Mesothelial cell of epicardium (in vitro differentiated cells): Measurements from ENCODE around the gene LRRC15. TPM values are rescaled to one million over a fixed set of nuclear protein-coding genes. Genes with fewer than 3 reads are reported as not detected.
A peak's percentile ranks its signal among the peaks of the same experiment; 100 is the strongest.

ENCODE experiments used
- DNase-seq, 2 experiments: peaks; one replicate each; pipeline ENCODE4 v3.0.0; 2021; ENCODE audit warnings: low spot score in 2 of 2; ENCODE audit not compliant: unreplicated experiment in 2 of 2
- H3K27ac Mint-ChIP-seq: 2 replicates; pipeline ENCODE4 v1.8.0; 2021; ENCODE audit warnings: mixed read lengths
- H3K27me3 Mint-ChIP-seq: 2 replicates; pipeline ENCODE4 v1.8.0; 2021; ENCODE audit warnings: low read depth, mixed read lengths
- H3K36me3 Mint-ChIP-seq: 2 replicates; pipeline ENCODE4 v1.8.0; 2021; ENCODE audit warnings: mixed read lengths
- H3K4me1 Mint-ChIP-seq: 2 replicates; pipeline ENCODE4 v1.8.0; 2021; ENCODE audit warnings: mixed read lengths
- H3K4me3 Mint-ChIP-seq: 2 replicates; pipeline ENCODE4 v1.8.0; 2021; ENCODE audit warnings: mild to moderate bottlenecking, moderate library complexity, mixed read lengths
- H3K9me3 Mint-ChIP-seq: 2 replicates; pipeline ENCODE4 v1.8.0; 2021; ENCODE audit warnings: mixed read lengths
- total RNA-seq: library from RNA; stranded (reverse); gene quantifications from 3 replicates; pipeline ENCODE4 v1.2.1, GENCODE V29; 2021
- TF ChIP-seq, protein P1 (sequence below): fragments of 200-600 bp; sonication (generic); IDR thresholded peaks from one replicate; pipeline ENCODE4 v1.5.0; 2021; ENCODE audit warnings: antibody characterized with exemption; ENCODE audit not compliant: unreplicated experiment

Gene LRRC15
- total RNA-seq, 1 donor from 2014 or later, result not detected

DNA sequence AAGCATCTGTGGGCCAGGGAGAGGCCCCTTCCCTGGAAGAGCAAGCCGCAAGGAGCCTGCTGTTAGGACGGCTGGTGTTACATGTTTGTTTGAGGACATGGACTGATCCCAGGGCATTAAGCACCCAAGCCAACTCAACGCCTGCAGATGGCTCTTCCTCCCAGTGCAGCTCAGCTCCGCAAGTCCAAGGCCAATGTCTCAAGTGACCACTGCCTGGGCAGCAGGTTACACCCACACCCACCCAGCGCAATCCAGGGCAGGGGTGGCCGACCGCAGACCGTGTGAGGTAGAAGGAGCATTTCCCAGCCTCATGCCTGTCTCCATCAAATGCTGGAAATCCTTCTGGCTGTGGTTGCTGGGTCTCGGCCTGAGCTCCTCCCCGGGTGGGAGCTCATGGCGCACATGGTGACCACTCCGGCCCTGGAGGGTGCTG lies 15.0 kb upstream of the LRRC15 start:
- Mint-ChIP-seq H3K4me1 (no peaks in the 10 kb centered on the region), H3K9me3 (no peaks in the 10 kb centered on the region), H3K36me3 (no peaks in the 10 kb centered on the region), H3K27me3 (peaks cover 10% of the 10 kb centered on the region), H3K27ac (no peak overlapping the region), H3K4me3 (no peak overlapping the region)
- TF ChIP-seq, protein P1, sequence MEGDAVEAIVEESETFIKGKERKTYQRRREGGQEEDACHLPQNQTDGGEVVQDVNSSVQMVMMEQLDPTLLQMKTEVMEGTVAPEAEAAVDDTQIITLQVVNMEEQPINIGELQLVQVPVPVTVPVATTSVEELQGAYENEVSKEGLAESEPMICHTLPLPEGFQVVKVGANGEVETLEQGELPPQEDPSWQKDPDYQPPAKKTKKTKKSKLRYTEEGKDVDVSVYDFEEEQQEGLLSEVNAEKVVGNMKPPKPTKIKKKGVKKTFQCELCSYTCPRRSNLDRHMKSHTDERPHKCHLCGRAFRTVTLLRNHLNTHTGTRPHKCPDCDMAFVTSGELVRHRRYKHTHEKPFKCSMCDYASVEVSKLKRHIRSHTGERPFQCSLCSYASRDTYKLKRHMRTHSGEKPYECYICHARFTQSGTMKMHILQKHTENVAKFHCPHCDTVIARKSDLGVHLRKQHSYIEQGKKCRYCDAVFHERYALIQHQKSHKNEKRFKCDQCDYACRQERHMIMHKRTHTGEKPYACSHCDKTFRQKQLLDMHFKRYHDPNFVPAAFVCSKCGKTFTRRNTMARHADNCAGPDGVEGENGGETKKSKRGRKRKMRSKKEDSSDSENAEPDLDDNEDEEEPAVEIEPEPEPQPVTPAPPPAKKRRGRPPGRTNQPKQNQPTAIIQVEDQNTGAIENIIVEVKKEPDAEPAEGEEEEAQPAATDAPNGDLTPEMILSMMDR, result no peak
- DNase-seq, result peak in 1 of 2 experiments; percentile 9

DNA sequence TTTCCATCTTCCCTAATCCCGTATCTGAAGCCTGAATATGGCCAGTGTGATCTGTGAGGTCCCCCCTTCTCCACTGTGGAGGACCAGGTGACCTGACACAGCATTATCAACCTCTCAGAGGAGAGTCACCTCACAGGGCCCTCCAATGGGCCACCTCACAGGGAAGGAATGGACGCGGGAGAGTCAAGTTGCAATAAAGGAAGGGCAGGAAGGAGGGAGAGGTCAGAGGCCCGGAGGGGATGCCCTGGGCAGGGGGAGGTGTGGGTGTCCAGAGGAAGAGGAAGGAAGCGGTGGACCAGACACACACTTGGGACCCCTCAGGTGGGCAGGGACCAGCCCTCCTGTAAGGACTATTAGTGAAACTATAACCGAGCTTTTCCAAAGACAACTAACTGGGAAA lies 14.6 kb upstream of the LRRC15 start:
- Mint-ChIP-seq H3K4me1 (no peaks in the 10 kb centered on the region), H3K4me3 (no peak overlapping the region), H3K27ac (no peak overlapping the region), H3K27me3 (peaks cover 7% of the 10 kb centered on the region), H3K9me3 (no peaks in the 10 kb centered on the region), H3K36me3 (no peaks in the 10 kb centered on the region)
- TF ChIP-seq, protein P1, result no peak
- DNase-seq, result peak in 1 of 2 experiments; percentile 16

DNA sequence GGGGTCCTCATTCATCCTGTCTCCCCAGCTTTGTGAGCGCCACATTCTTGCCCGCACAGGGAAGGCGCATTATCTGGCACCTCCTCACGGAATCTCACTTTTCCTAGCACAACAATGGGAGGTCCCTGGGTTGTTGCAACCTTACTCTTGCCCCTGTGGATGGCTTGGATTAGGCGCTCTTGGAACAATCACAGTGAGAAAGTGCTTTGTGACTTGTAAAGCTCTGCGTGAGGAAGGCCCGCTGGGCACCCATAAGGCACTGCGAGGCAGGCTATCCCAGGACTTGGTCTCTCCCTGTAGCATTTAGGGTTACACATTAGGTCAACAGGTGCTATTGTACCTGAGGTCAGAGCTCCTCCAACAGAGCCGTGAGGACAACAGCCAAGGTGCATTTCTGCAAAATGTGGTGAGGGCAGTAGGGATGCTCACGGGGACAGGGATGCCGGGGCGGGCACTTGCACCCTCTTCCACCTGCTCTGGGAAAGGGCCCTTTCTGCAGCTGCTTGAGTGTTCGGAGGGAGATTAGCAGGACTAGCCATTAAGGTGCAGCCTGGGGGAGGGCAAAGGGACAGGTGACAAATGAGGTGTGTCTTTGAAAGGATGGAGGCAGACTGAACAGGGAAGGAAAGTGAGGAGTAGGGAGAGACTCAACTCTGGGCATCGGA lies 13.9 kb upstream of the LRRC15 start:
- Mint-ChIP-seq H3K27me3 (peaks cover 7% of the 10 kb centered on the region), H3K4me1 (no peaks in the 10 kb centered on the region), H3K9me3 (no peaks in the 10 kb centered on the region), H3K27ac (no peak overlapping the region), H3K4me3 (no peak overlapping the region), H3K36me3 (no peaks in the 10 kb centered on the region)
- TF ChIP-seq, protein P1, result no peak
- peak in 1 of 2 experiments; percentile 13 for DNase-seq

DNA sequence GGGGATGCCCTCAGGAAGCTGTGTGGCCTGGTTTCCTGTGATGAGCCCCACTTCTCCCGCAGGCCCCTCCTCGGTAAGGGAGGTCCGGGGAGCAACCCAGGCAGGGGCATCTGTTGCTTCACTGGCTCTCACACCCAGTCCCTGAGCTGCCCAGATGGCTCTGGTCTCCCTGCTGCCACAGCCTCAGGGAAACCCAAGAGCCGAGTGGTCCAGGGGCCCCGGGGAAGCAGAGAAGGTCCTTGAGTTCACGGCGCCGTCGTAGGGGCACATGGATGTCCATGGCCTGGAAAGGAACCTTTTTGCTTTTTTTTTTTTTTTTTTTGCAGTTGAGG lies 13.3 kb upstream of the LRRC15 start:
- no peaks in the 10 kb centered on the region for H3K9me3 Mint-ChIP-seq
- no peaks in the 10 kb centered on the region for H3K4me1 Mint-ChIP-seq
- H3K36me3 Mint-ChIP-seq, result no peaks in the 10 kb centered on the region
- peaks cover 7% of the 10 kb centered on the region for H3K27me3 Mint-ChIP-seq
- no peak overlapping the region for H3K4me3 Mint-ChIP-seq
- no peak overlapping the region for H3K27ac Mint-ChIP-seq
- TF ChIP-seq, protein P1, result no peak
- DNase-seq, result peak in 1 of 2 experiments; percentile 29

DNA sequence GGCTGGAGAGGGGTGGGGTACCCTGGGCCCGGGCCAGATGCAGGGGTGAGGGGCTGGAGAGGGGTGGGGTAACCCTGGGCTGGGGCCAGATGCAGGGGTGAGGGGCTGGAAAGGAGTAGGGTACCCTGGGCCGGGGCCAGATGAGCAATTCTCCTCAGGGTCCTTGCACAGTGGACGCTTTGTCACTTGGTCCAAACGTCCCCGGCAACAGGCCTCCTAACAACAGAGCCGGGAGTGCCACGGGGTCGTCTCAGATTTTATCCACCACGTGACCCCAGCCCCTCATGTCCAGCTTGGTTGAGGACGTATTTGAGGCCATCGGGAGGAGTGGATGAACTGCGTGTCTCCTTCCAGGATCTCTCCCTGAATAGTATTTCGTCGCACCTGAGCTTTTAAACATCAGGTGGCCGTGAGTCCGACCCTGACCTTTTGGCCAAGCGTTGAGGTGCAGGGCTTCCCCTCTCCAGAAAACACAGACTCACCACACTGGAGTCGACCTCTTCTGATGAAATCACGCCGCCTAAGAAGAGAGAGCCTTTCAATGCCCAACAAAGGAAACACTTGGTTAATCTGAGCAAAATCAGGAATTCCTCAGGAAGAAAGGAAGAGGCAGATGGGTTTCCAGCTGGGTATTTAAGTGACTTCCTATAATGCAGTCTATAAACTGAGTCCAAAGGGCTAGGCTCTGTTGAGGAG lies 12.8 kb upstream of the LRRC15 start:
- H3K27me3 Mint-ChIP-seq, result peaks cover 7% of the 10 kb centered on the region
- TF ChIP-seq, protein P1, result no peak
- H3K9me3 Mint-ChIP-seq, result no peaks in the 10 kb centered on the region

More for the DNA sequence above, 12.8 kb upstream of the LRRC15 start:
- Mint-ChIP-seq H3K4me3 (no peak overlapping the region), H3K36me3 (no peaks in the 10 kb centered on the region), H3K4me1 (no peaks in the 10 kb centered on the region), H3K27ac (no peak overlapping the region)
- DNase-seq, result no peak
